T1000 (cell line): ENCODE data around the gene ARHGEF11.

Experiments
- DNase-seq: peaks from one replicate; lab custom pipeline; 2025; ENCODE audit warnings: mixed read lengths; lab: John Stamatoyannopoulos, UW

Gene ARHGEF11

GRCh38 chr1:156910309-156910782 is 135.2 kb downstream of the ARHGEF11 start:
- DNase-seq, result no peak

- DNase-seq, result no peak
These were observed 135.9 kb downstream of the ARHGEF11 start for GRCh38 chr1:156909671-156910070.

GRCh38 chr1:156908955-156909354 is 136.6 kb downstream of the ARHGEF11 start:
- no peak for DNase-seq

- no peak for DNase-seq
These were observed 137.0 kb downstream of the ARHGEF11 start for GRCh38 chr1:156908541-156908940.

- no peak for DNase-seq
These were observed 139.2 kb downstream of the ARHGEF11 start for GRCh38 chr1:156906206-156906906.

- no peak for DNase-seq
These were observed 139.9 kb downstream of the ARHGEF11 start for GRCh38 chr1:156905651-156906050.

- no peak for DNase-seq
These were observed 140.4 kb downstream of the ARHGEF11 start for GRCh38 chr1:156905176-156905575.

GRCh38 chr1:156904187-156904959 is 141.2 kb downstream of the ARHGEF11 start:
- DNase-seq, result no peak

GRCh38 chr1:156903328-156904091 is 142.0 kb downstream of the ARHGEF11 start:
- DNase-seq, result no peak

GRCh38 chr1:156901966-156902915 is 143.3 kb downstream of the ARHGEF11 start:
- no peak for DNase-seq

- no peak for DNase-seq
These were observed 144.0 kb downstream of the ARHGEF11 start for GRCh38 chr1:156901590-156901900.

GRCh38 chr1:156900896-156901589 is 144.5 kb downstream of the ARHGEF11 start:
- no peak for DNase-seq

GRCh38 chr1:156899956-156900718 is 145.4 kb downstream of the ARHGEF11 start:
- no peak for DNase-seq

- DNase-seq, result no peak
These were observed 146.4 kb downstream of the ARHGEF11 start for GRCh38 chr1:156898971-156899664.

- DNase-seq, result no peak
These were observed 147.4 kb downstream of the ARHGEF11 start for GRCh38 chr1:156898161-156898566.

- DNase-seq, result peak; percentile 49
These were observed 148.3 kb downstream of the ARHGEF11 start for GRCh38 chr1:156897078-156897825.

GRCh38 chr1:156896490-156897033 is 149.0 kb downstream of the ARHGEF11 start:
- DNase-seq, result peak; percentile 66

- DNase-seq, result no peak
These were observed 149.6 kb downstream of the ARHGEF11 start for GRCh38 chr1:156895927-156896326.

GRCh38 chr1:156895455-156895812 is 150.1 kb downstream of the ARHGEF11 start:
- no peak for DNase-seq
